GM11168 (cell line): ENCODE results near the gene STRA6.
"Not testable (repeated sequence)": the region's sequence is repeated elsewhere in the genome, so short reads cannot be mapped to it uniquely, and the experiment has no call there.

Source experiments
- in situ Hi-C: fragments of 300-500 bp; cut with MboI; formaldehyde crosslinking; loops from one replicate; pipeline ENCODE4 v1.12.0; 2022; ENCODE audit warnings: low sequenced_read_pairs; ENCODE audit not compliant: unreplicated experiment

Gene STRA6

GRCh38 chr15:74170071-74170844 lies 32.3 kb downstream of the STRA6 start:
- in situ Hi-C loops: no loop called here

GRCh38 chr15:74168711-74169126 lies 33.9 kb downstream of the STRA6 start:
- in situ Hi-C loops: no loop called here

GRCh38 chr15:74167891-74168331 lies 34.7 kb downstream of the STRA6 start:
- in situ Hi-C loops: no loop called here

GRCh38 chr15:74165461-74165860 lies 37.1 kb downstream of the STRA6 start:
- in situ Hi-C loops: no loop called here

- in situ Hi-C loops: not testable (repeated sequence)
These were observed 40.4 kb downstream of the STRA6 start for GRCh38 chr15:74162195-74162536.

- in situ Hi-C loops: not testable (repeated sequence)
These were observed 42.2 kb downstream of the STRA6 start for GRCh38 chr15:74160390-74160789.

- in situ Hi-C loops: no loop called here
These were observed 42.8 kb downstream of the STRA6 start for GRCh38 chr15:74159773-74160172.

GRCh38 chr15:74158855-74159650 lies 43.5 kb downstream of the STRA6 start:
- in situ Hi-C loops: no loop called here

GRCh38 chr15:74157868-74158827 lies 44.4 kb downstream of the STRA6 start:
- in situ Hi-C loops: no loop called here

GRCh38 chr15:74156678-74157411 lies 45.7 kb downstream of the STRA6 start:
- in situ Hi-C loops: no loop called here

- in situ Hi-C loops: no loop called here
These were observed 46.7 kb downstream of the STRA6 start for GRCh38 chr15:74155766-74156417.

- in situ Hi-C loops: no loop called here
These were observed 55.5 kb downstream of the STRA6 start for GRCh38 chr15:74147051-74147450.

- in situ Hi-C loops: no loop called here
These were observed 56.2 kb downstream of the STRA6 start for GRCh38 chr15:74146277-74146800.

GRCh38 chr15:74144153-74144775 lies 58.3 kb downstream of the STRA6 start:
- in situ Hi-C loops: no loop called here

GRCh38 chr15:74141591-74141990 lies 61.0 kb downstream of the STRA6 start:
- in situ Hi-C loops: no loop called here

- in situ Hi-C loops: loop anchor here (5.0 kb wide), 1 partner anchor 169 kb away; no protein-coding TSS in a partner anchor
These were observed 63.9 kb downstream of the STRA6 start for GRCh38 chr15:74138642-74139041.

GRCh38 chr15:74137537-74137894 lies 65.1 kb downstream of the STRA6 start:
- in situ Hi-C loops: loop anchor here (5.0 kb wide), 1 partner anchor 170 kb away; no protein-coding TSS in a partner anchor

- in situ Hi-C loops: loop anchor here (5.0 kb wide), 1 partner anchor 170 kb away; no protein-coding TSS in a partner anchor
These were observed 65.6 kb downstream of the STRA6 start for GRCh38 chr15:74136814-74137536.
